ENCODE data around the gene RALGDS. TPM values are rescaled to one million over a fixed set of nuclear protein-coding genes. Genes with fewer than 3 reads are reported as not detected.

The RALGDS gene
- total RNA-seq, 1 experiment from 2014 or later: 22.9 TPM

DNA sequence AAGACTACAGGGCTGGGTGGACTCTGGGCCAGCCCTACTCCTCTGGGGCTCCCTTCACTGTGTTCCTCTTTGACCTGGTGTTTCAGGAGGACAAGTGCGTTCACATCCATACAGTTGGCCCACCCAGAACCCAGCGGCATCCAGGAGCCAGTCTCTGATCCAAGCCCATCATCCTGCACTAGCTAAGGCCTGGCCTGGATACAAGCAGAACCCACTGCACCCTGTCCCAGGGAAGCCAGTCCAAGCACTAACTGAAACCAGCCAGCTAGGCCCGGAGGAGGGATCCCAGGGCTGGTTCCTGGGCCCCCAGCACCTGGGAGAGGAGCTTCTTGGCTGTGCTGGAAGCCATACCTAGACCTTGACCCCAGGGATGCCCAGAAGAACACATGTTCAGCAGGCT, 46.7 kb upstream of the RALGDS start:
- no peak for ATAC-seq
- ChIA-PET CTCF (interaction anchor here (1.0 to 2.3 kb wide), 5 partner anchors 18 to 319 kb away, joined by 3 to 8 read pairs (median 3); no protein-coding TSS in a partner anchor), POLR2A (no interaction called here)
- Mint-ChIP-seq H3K9me3 (no peaks in the 10 kb centered on the region), H3K36me3 (no peaks in the 10 kb centered on the region), H3K27me3 (ENCODE audit: low read depth) (peaks cover 11% of the 10 kb centered on the region), H3K4me3 (no peak overlapping the region), H3K4me1 (peaks cover 8% of the 10 kb centered on the region), H3K27ac (no peak overlapping the region)
- TF ChIP-seq, protein P1, sequence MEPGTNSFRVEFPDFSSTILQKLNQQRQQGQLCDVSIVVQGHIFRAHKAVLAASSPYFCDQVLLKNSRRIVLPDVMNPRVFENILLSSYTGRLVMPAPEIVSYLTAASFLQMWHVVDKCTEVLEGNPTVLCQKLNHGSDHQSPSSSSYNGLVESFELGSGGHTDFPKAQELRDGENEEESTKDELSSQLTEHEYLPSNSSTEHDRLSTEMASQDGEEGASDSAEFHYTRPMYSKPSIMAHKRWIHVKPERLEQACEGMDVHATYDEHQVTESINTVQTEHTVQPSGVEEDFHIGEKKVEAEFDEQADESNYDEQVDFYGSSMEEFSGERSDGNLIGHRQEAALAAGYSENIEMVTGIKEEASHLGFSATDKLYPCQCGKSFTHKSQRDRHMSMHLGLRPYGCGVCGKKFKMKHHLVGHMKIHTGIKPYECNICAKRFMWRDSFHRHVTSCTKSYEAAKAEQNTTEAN (CRISPR knock-in tag; IDR thresholded peaks at IDR 0.05): no peak
- TF ChIP-seq, protein P2, sequence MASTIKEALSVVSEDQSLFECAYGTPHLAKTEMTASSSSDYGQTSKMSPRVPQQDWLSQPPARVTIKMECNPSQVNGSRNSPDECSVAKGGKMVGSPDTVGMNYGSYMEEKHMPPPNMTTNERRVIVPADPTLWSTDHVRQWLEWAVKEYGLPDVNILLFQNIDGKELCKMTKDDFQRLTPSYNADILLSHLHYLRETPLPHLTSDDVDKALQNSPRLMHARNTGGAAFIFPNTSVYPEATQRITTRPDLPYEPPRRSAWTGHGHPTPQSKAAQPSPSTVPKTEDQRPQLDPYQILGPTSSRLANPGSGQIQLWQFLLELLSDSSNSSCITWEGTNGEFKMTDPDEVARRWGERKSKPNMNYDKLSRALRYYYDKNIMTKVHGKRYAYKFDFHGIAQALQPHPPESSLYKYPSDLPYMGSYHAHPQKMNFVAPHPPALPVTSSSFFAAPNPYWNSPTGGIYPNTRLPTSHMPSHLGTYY (CRISPR knock-in tag; IDR thresholded peaks at IDR 0.05): no peak
- TF ChIP-seq, protein P3, sequence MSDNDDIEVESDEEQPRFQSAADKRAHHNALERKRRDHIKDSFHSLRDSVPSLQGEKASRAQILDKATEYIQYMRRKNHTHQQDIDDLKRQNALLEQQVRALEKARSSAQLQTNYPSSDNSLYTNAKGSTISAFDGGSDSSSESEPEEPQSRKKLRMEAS (CRISPR knock-in tag; IDR thresholded peaks at IDR 0.05): no peak
- TF ChIP-seq TEAD4 (CRISPR knock-in tag; IDR thresholded peaks at IDR 0.05) (no peak), ATF1 (CRISPR knock-in tag; IDR thresholded peaks at IDR 0.05) (no peak), MXD4 (CRISPR knock-in tag; IDR thresholded peaks at IDR 0.05; ENCODE audit: borderline replicate concordance) (no peak), SMAD3 (CRISPR knock-in tag; IDR thresholded peaks at IDR 0.05; ENCODE audit: borderline replicate concordance) (no peak), SMAD4 (CRISPR knock-in tag; IDR thresholded peaks at IDR 0.05) (no peak), HMGA2 (CRISPR knock-in tag; IDR thresholded peaks at IDR 0.05) (no peak), NR1H2 (CRISPR knock-in tag; IDR thresholded peaks at IDR 0.05) (no peak), KAT7 (CRISPR knock-in tag; IDR thresholded peaks at IDR 0.05; ENCODE audit: borderline replicate concordance) (no peak), TEAD1 (CRISPR knock-in tag; IDR thresholded peaks at IDR 0.05) (no peak), GRHL2 (CRISPR knock-in tag; IDR thresholded peaks at IDR 0.05; ENCODE audit: insufficient replicate concordance, severe bottlenecking) (no peak)
- TF ChIP-seq, protein P4, sequence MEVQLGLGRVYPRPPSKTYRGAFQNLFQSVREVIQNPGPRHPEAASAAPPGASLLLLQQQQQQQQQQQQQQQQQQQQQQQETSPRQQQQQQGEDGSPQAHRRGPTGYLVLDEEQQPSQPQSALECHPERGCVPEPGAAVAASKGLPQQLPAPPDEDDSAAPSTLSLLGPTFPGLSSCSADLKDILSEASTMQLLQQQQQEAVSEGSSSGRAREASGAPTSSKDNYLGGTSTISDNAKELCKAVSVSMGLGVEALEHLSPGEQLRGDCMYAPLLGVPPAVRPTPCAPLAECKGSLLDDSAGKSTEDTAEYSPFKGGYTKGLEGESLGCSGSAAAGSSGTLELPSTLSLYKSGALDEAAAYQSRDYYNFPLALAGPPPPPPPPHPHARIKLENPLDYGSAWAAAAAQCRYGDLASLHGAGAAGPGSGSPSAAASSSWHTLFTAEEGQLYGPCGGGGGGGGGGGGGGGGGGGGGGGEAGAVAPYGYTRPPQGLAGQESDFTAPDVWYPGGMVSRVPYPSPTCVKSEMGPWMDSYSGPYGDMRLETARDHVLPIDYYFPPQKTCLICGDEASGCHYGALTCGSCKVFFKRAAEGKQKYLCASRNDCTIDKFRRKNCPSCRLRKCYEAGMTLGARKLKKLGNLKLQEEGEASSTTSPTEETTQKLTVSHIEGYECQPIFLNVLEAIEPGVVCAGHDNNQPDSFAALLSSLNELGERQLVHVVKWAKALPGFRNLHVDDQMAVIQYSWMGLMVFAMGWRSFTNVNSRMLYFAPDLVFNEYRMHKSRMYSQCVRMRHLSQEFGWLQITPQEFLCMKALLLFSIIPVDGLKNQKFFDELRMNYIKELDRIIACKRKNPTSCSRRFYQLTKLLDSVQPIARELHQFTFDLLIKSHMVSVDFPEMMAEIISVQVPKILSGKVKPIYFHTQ (CRISPR knock-in tag; IDR thresholded peaks at IDR 0.05): no peak
- no peak for DNase-seq (ENCODE audit: low spot score)

DNA sequence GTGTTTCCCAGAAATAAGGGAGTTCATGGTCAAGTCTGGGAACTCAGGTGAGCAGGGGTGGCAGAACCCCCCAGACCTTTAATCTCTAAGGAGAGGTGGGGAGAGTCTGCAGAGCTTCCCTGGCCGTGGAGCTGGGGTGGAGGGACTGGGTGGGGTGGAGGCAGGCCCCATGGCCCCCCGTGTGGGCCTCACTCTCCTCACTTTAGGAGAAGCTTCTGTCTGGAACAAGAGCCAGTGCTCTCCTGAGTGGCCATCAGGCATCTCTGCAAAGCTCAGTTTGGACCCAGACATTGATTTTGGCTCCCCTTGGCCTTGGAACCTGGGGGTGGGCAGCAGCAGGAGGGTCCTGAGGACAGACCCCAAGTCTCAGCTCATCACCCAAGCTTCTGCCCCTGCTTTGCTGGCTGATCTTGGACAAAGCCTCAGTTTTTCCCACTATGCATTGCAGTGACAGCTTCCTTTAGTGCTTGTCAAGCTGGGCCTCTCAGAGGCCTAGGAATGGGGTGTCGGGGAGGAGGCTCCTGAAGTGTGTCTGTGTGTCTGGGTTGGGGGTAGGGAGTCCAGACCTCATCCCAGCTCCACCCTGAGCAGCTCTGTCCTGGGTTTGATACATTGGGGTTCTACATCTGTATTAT, 46.2 kb upstream of the RALGDS start:
- Mint-ChIP-seq H3K9me3 (no peaks in the 10 kb centered on the region), H3K27me3 (ENCODE audit: low read depth) (peaks cover 11% of the 10 kb centered on the region), H3K4me3 (no peak overlapping the region), H3K36me3 (no peaks in the 10 kb centered on the region), H3K4me1 (peaks cover 8% of the 10 kb centered on the region), H3K27ac (no peak overlapping the region)
- DNase-seq (ENCODE audit: low spot score) (no peak), ATAC-seq (no peak)
- ChIA-PET CTCF (interaction anchor here (0.5 to 2.3 kb wide), 5 partner anchors 19 to 319 kb away, joined by 3 to 8 read pairs (median 3); no protein-coding TSS in a partner anchor), POLR2A (no interaction called here)
- TF ChIP-seq, protein P5, sequence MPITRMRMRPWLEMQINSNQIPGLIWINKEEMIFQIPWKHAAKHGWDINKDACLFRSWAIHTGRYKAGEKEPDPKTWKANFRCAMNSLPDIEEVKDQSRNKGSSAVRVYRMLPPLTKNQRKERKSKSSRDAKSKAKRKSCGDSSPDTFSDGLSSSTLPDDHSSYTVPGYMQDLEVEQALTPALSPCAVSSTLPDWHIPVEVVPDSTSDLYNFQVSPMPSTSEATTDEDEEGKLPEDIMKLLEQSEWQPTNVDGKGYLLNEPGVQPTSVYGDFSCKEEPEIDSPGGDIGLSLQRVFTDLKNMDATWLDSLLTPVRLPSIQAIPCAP (CRISPR knock-in tag; IDR thresholded peaks at IDR 0.05): no peak
- TF ChIP-seq SP1 (CRISPR knock-in tag; conservative IDR thresholded peaks at IDR 0.05) (no peak), ZNF416 (CRISPR knock-in tag; IDR thresholded peaks at IDR 0.05) (no peak), GABPB1 (CRISPR knock-in tag; IDR thresholded peaks at IDR 0.05) (no peak), NR2C2 (CRISPR knock-in tag; IDR thresholded peaks at IDR 0.05) (no peak), MXD4 (CRISPR knock-in tag; IDR thresholded peaks at IDR 0.05; ENCODE audit: borderline replicate concordance) (no peak), ZNF423 (CRISPR knock-in tag; IDR thresholded peaks at IDR 0.05) (no peak), NFATC4 (CRISPR knock-in tag; IDR thresholded peaks at IDR 0.05) (no peak), IRF2 (CRISPR knock-in tag; IDR thresholded peaks at IDR 0.05; ENCODE audit: borderline replicate concordance, low read depth) (no peak), GRHL2 (CRISPR knock-in tag; IDR thresholded peaks at IDR 0.05; ENCODE audit: insufficient replicate concordance, severe bottlenecking) (no peak)
- TF ChIP-seq, protein P6, sequence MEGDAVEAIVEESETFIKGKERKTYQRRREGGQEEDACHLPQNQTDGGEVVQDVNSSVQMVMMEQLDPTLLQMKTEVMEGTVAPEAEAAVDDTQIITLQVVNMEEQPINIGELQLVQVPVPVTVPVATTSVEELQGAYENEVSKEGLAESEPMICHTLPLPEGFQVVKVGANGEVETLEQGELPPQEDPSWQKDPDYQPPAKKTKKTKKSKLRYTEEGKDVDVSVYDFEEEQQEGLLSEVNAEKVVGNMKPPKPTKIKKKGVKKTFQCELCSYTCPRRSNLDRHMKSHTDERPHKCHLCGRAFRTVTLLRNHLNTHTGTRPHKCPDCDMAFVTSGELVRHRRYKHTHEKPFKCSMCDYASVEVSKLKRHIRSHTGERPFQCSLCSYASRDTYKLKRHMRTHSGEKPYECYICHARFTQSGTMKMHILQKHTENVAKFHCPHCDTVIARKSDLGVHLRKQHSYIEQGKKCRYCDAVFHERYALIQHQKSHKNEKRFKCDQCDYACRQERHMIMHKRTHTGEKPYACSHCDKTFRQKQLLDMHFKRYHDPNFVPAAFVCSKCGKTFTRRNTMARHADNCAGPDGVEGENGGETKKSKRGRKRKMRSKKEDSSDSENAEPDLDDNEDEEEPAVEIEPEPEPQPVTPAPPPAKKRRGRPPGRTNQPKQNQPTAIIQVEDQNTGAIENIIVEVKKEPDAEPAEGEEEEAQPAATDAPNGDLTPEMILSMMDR (IDR thresholded peaks at IDR 0.05): no peak
- TF ChIP-seq, protein P7, sequence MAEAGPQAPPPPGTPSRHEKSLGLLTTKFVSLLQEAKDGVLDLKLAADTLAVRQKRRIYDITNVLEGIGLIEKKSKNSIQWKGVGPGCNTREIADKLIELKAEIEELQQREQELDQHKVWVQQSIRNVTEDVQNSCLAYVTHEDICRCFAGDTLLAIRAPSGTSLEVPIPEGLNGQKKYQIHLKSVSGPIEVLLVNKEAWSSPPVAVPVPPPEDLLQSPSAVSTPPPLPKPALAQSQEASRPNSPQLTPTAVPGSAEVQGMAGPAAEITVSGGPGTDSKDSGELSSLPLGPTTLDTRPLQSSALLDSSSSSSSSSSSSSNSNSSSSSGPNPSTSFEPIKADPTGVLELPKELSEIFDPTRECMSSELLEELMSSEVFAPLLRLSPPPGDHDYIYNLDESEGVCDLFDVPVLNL (CRISPR knock-in tag; IDR thresholded peaks at IDR 0.05; ENCODE audit: borderline replicate concordance, low read depth): no peak
- TF ChIP-seq, protein P8, sequence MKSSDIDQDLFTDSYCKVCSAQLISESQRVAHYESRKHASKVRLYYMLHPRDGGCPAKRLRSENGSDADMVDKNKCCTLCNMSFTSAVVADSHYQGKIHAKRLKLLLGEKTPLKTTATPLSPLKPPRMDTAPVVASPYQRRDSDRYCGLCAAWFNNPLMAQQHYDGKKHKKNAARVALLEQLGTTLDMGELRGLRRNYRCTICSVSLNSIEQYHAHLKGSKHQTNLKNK (CRISPR knock-in tag; IDR thresholded peaks at IDR 0.05): no peak

All from WTC11 (cell line).